ENCODE data around the gene FOXRED1. TPM values are rescaled to one million over a fixed set of nuclear protein-coding genes. Genes with fewer than 3 reads are reported as not detected.

FOXRED1 gene
- polyA plus RNA-seq, 5 donors: 37.9 to 52.9 (median 43.9) TPM

DNA sequence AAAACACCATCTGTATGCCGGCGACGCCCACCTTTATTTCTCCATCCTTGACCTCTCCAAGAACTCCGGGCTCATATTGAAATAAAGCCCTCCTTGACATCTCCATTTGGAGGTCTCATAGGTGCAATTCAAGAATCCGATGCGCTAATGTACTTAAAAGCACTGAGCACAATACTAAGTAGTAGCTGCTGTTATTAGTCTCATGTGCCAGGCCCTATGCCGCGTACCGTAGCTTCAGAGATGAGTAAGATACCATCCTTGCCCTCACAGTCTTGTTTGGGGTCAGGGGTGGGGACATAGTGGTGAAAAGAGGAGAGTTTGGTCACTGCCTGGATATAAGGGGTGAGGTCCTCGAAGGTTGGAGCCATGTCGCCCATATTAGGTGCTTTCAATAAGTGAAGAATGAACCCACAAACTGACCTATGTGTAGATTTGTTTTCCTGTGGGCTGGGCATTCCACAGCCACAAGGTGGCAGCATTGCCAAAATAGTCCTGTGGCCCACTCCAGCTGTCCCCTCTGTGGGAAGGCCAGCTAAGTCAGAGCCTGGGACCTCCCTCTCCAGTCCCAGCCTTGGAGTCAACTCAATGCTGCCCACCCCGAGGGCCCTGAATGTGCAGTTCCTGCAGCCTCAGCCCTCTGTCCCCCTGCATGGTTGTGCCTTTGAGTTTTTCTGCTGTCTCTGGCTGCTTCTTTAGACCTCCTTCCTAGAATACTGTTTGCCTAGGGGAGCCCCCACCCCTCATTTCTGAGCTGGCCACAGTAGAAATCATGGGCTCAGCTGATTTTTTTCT lies 41.4 kb downstream of the FOXRED1 start:
- DNase-seq: peak; percentile 73 to 80

- no peak for DNase-seq
These were observed 42.0 kb downstream of the FOXRED1 start for GRCh38 chr11:126310992-126311310.

DNA sequence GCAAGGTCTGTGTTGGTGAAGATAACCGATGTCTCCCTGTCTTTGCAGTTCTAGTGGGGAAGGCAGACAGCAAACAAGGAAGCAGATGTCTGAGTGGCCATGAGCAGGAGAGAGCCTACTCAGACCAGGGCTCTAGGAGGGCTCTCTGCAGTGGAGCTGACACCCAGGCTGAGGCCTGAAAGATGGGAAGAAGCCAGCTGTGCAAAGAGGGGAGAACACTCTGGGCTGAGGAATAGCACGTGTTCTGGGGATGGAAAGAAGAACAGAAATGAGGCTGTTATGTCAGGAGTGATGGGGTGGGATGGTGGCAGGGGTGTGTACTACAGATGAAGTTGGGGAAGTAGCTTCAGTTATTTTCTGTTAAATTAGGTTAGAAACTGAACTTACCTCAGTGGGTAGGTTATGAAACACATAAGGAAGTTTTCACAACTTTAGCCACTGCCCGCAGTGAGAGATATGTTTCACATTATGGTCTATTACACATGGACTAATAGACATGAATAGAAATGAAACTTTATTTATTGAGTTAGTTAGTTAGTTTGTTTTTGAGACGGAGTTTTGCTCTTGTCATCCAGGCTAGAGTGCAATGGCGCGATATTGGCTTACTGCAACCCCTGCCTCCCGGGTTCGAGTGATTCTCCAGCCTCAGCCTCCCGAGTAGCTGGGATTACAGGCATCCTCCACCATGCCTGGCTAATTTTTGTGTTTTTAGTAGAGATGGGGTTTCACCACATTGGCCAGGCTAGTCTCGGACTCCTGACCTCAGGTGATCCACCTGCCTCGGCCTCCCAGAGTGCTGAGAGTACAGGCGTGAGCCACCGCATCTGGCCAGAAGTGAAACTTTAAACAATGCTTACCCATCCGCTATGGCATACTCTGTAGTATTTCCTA lies 42.7 kb downstream of the FOXRED1 start:
- DNase-seq: no peak

DNA sequence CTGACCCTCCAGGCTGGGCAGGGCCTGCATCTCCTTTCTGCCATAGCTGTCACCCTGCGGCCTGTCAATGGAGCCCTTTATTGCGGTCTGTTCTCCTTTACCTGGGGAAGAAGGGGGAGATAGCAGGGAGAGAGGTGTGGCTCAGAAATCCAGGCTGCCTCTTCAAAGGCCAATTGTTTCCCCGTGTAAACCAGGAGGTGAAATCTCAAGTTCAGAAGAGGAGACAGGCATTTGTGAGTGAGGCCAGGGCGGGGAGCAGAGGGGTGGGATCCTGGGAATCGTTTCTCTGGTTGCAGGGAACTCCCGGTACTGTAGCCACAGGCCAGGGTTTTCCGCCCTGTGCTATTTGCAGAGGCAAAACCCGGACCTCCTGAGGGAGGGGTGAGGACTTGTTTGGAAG lies 44.0 kb downstream of the FOXRED1 start:
- DNase-seq: no peak

GRCh38 chr11:126313826-126314225 lies 44.9 kb downstream of the FOXRED1 start:
- DNase-seq: no peak

DNA sequence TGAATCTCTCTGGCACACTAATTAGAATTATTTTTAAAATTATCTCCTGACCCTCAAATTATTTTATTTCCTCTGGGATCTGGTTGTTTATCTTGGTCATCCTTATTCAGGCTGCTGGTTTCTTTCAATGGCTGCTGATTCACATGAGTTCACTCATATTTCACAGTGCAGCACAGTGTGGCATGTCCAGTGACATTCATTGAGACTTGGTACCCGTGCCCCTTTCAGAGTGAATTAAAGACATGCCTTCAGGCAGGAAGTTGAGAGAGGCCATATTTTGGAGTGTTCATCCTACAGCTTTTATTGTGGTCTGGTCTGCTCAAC lies 48.4 kb downstream of the FOXRED1 start:
- DNase-seq: no peak

GRCh38 chr11:126317756-126318573 lies 49.0 kb downstream of the FOXRED1 start:
- peak in 1 of 2 donors; percentile 71 for DNase-seq

GRCh38 chr11:126318574-126319373 lies 49.8 kb downstream of the FOXRED1 start:
- DNase-seq: peak in 1 of 2 donors; percentile 64

DNA sequence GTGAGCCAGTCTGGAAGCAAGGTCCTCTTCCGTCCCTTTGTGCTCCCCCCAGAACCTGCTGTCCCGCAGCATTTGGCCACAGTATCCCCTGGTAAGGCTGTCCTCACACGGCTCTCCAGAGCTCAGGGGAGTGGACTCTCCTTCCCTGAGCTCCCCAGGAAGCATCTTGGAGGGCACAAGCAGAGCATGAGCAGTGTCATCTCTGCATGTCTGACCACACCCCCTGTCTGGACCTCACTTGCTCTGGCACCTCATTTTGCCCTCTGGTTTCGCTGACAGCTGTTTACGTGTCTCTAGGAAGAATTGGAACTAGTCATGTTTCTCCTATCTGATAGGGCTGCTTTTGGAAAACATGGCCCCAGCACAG lies 50.4 kb downstream of the FOXRED1 start:
- no peak for DNase-seq

DNA sequence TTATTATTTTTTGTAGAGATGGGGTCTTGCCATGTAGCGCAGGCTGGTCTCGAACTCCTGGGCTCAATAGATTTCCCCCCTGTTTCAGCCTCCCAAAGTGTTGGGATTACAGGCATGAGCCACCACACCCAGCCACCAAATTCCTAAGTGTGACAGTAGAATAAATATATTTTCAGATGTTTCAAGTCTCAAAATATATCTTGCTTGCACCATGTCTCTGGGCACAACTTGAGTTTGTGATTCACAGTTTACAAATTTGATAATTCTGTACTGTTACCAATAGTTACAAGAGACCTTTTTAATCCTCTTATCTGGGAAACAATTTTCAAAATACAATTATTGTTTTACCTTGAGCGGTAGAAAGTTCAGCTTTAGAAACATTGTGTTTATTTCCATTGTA lies 54.0 kb downstream of the FOXRED1 start:
- DNase-seq: no peak

DNA sequence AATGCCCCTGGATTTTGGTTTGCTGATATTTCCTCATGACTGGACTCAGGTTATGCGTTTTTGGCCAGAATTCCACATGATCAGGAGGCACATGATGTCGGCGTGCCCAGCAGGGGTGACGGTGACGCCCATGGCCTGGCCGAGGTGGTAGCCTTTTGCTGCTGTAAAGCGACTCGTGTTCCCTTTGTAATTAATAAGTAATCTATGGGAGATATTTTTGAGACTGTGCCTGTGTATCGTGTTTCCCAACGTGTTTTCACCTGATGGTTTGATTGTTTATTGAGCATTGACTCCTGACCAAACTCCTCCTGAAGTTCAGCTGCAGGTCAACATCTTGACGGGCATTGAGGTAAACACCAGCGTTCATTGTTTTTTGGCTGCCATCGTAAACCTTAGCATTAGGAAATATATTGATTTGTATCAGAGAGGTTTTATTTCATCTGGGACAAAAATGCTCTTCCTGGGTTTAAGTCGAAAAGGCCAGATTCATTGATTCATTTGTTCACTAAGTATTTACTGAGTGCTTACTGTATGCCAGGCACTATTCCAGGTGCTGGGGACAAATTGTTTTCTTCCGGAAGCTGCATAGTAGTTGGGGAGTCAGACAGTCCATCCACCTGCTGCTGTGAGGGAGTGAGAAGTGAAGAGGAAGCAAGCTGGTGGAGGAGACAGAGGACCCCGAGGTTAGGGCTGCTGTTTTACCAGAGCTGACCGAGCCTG lies 58.5 kb downstream of the FOXRED1 start:
- no peak for DNase-seq

Other genes starting within 250 kb of the FOXRED1 start
- 10 to 100 TPM in 3 of 5 donors, 1 to 10 TPM in 2; 8.2 to 13.6 (median 10.4) TPM for gene CDON, start 206.3 kb upstream of the FOXRED1 start, polyA plus RNA-seq (ENCODE audit: insufficient read depth in 1 of 5, insufficient read length in 5 of 5, low replicate concordance in 1 of 5)
- 10 to 100 TPM; 38.1 to 48.4 (median 42.1) TPM for gene RPUSD4, start 57.5 kb upstream of the FOXRED1 start, polyA plus RNA-seq (ENCODE audit: insufficient read depth in 1 of 5, insufficient read length in 5 of 5, low replicate concordance in 1 of 5)
- 10 to 100 TPM; 28.6 to 34.6 (median 30.5) TPM for gene FAM118B, start 57.4 kb upstream of the FOXRED1 start, polyA plus RNA-seq (ENCODE audit: insufficient read depth in 1 of 5, insufficient read length in 5 of 5, low replicate concordance in 1 of 5)
- gene SRPRA, start 259 bp upstream of the FOXRED1 start, polyA plus RNA-seq (ENCODE audit: insufficient read depth in 1 of 5, insufficient read length in 5 of 5, low replicate concordance in 1 of 5): 10 to 100 TPM; 62.3 to 82.6 (median 68.0) TPM
- gene TIRAP, start 13.9 kb downstream of the FOXRED1 start, polyA plus RNA-seq (ENCODE audit: insufficient read depth in 1 of 5, insufficient read length in 5 of 5, low replicate concordance in 1 of 5): 10 to 100 TPM; 14.2 to 20.9 (median 16.4) TPM
- gene DCPS, start 34.9 kb downstream of the FOXRED1 start, polyA plus RNA-seq (ENCODE audit: insufficient read depth in 1 of 5, insufficient read length in 5 of 5, low replicate concordance in 1 of 5): 10 to 100 TPM; 19.5 to 24.9 (median 21.4) TPM
- 10 to 100 TPM; 29.4 to 38.5 (median 36.1) TPM for gene ST3GAL4, start 86.5 kb downstream of the FOXRED1 start, polyA plus RNA-seq (ENCODE audit: insufficient read depth in 1 of 5, insufficient read length in 5 of 5, low replicate concordance in 1 of 5)